ENCODE results near the gene KLHL20. TPM values are rescaled to one million over a fixed set of nuclear protein-coding genes. Genes with fewer than 3 reads are reported as not detected.
"Not testable (repeated sequence)": the region's sequence is repeated elsewhere in the genome, so short reads cannot be mapped to it uniquely, and the experiment has no call there.

KLHL20 gene
- polyA plus RNA-seq, 2 of the 4 experiments (the other 2 are of a cell fraction) = 11.4 to 15.8 TPM

GRCh38 chr1:173708787-173709186 is 6.0 kb upstream of the KLHL20 start:
- H3K27ac ChIP-seq = no peak overlapping the region
- FAIRE-seq = no peak
- DNase-seq (ENCODE audit: low read depth in 1 of 2, low spot score in 1 of 2) = no peak
- no peak overlapping the region for H3K4me3 ChIP-seq
- no peak for ATAC-seq
- POLR2A ChIA-PET = interaction anchor here (0.5 kb wide), 1 partner anchor 118 kb away, joined by 3 read pairs; no protein-coding TSS in a partner anchor
- no peaks in the 10 kb centered on the region for H3K9me3 ChIP-seq
- WGBS (ENCODE audit: missing lambda C conversion rate) = 13% methylated on average over 2 of the region's 2 CpGs
- CTCF ChIA-PET = no interaction called here
- no peak overlapping the region for H3K4me2 ChIP-seq
- no peaks in the 10 kb centered on the region for H3K4me1 ChIP-seq
- TF ChIP-seq BCL3 (IDR thresholded peaks at IDR 0.05) (no peak), ESRRA (IDR thresholded peaks at IDR 0.05; ENCODE audit: borderline replicate concordance, low read length) (no peak), FOSL2 (IDR thresholded peaks at IDR 0.05) (no peak), FOSL2 (CRISPR knock-in tag; IDR thresholded peaks at IDR 0.05) (no peak), MAFK (IDR thresholded peaks at IDR 0.05; ENCODE audit: partially characterized antibody) (peak; percentile 40), NFE2L2 (conservative IDR thresholded peaks at IDR 0.05; ENCODE audit: low read length) (no peak)

- H3K4me1 ChIP-seq = peaks cover 20% of the 10 kb centered on the region; the same call in 2 of the 3 replicates
- ChIA-PET CTCF (interaction anchor here (1.3 to 2.2 kb wide), 2 partner anchors 44 to 284 kb away, joined by 3 to 12 read pairs; no protein-coding TSS in a partner anchor), POLR2A (interaction anchor here (0.6 to 1.6 kb wide), 9 partner anchors 110 to 331 kb away, joined by 3 to 15 read pairs (median 4); partner anchors contain the start of genes CENPL, DARS2, PRDX6 and RC3H1)
- WGBS (ENCODE audit: missing lambda C conversion rate) = 35% methylated on average over 3 of the region's 3 CpGs
- DNase-seq (ENCODE audit: low read depth in 1 of 2, low spot score in 1 of 2) = no peak
- H3K4me3 ChIP-seq = peak overlapping the region; percentile 63
- TF ChIP-seq HES2 (IDR thresholded peaks at IDR 0.05) (no peak), EHMT2 (IDR thresholded peaks at IDR 0.05; ENCODE audit: low read depth) (peak; percentile 89; the same call in 1 of the 2 replicates)
- H3K9me3 ChIP-seq = no peaks in the 10 kb centered on the region
- peak overlapping the region; percentile 91 for H3K4me2 ChIP-seq
- FAIRE-seq = no peak
- ATAC-seq = no peak
- H3K27ac ChIP-seq = peak overlapping the region; percentile 79 to 96
Observed at GRCh38 chr1:173714441-173714758, 381 bp upstream of the KLHL20 start.

GRCh38 chr1:173715538-173715844 is 710 bp downstream of the KLHL20 start:
- Histone ChIP-seq H3K4me3 (peak overlapping the region; percentile 63), H3K4me2 (peak overlapping the region; percentile 91), H3K9me3 (no peaks in the 10 kb centered on the region), H3K27ac (peak overlapping the region; percentile 79 to 96), H3K4me1 (peaks cover 20% of the 10 kb centered on the region; the same call in 2 of the 3 replicates)
- no peak for ATAC-seq
- TF ChIP-seq FOSB (CRISPR knock-in tag; IDR thresholded peaks at IDR 0.05) = no peak
- TF ChIP-seq NFE2L2 (conservative IDR thresholded peaks at IDR 0.05; ENCODE audit: low read length) = no peak
- TF ChIP-seq JUN (IDR thresholded peaks at IDR 0.05) = no peak
- no peak for TF ChIP-seq MAX (IDR thresholded peaks at IDR 0.05)
- no peak for TF ChIP-seq ZC3H11A (IDR thresholded peaks at IDR 0.05)
- no peak for TF ChIP-seq KDM1A (IDR thresholded peaks at IDR 0.05; ENCODE audit: low read depth)
- TF ChIP-seq TP53 (CRISPR knock-in tag; IDR thresholded peaks at IDR 0.05) = no peak
- no peak for FAIRE-seq
- WGBS (ENCODE audit: missing lambda C conversion rate) = under 1% methylated on average over 8 of the region's 8 CpGs
- CTCF ChIA-PET = interaction anchor here (0.9 to 1.0 kb wide), 3 partner anchors 23 to 285 kb away, joined by 3 to 4 read pairs (median 3); no protein-coding TSS in a partner anchor
- POLR2A ChIA-PET = interaction anchor here (0.8 to 1.6 kb wide), 5 partner anchors 8 to 238 kb away, joined by 3 to 15 read pairs (median 6); partner anchors contain the start of genes CENPL, DARS2, PRDX6 and ZBTB37
- no peak for DNase-seq (ENCODE audit: low read depth in 1 of 2, low spot score in 1 of 2)

- ChIA-PET CTCF (no interaction called here), POLR2A (no interaction called here)
- H3K4me1 ChIP-seq = peaks cover 20% of the 10 kb centered on the region; the same call in 2 of the 3 replicates
- no peak for DNase-seq (ENCODE audit: low read depth in 1 of 2, low spot score in 1 of 2)
- H3K4me3 ChIP-seq = no peak overlapping the region
- 51% methylated on average over 2 of the region's 2 CpGs for WGBS (ENCODE audit: missing lambda C conversion rate)
- no peaks in the 10 kb centered on the region for H3K9me3 ChIP-seq
- ATAC-seq = no peak
- TF ChIP-seq FOXS1 (CRISPR knock-in tag; IDR thresholded peaks at IDR 0.05) (no peak), ELK1 (IDR thresholded peaks at IDR 0.05; ENCODE audit: low read depth, low read length) (no peak), TP53 (CRISPR knock-in tag; IDR thresholded peaks at IDR 0.05) (no peak), EP300 (IDR thresholded peaks at IDR 0.05) (no peak)
- H3K4me2 ChIP-seq = peak overlapping the region; percentile 91
- no peak overlapping the region for H3K27ac ChIP-seq
- FAIRE-seq = no peak
Observed at GRCh38 chr1:173717238-173717637, 2.5 kb downstream of the KLHL20 start.

- CTCF ChIA-PET; POLR2A ChIA-PET; H3K4me3 ChIP-seq; FAIRE-seq; H3K27ac ChIP-seq; H3K9me3 ChIP-seq; H3K4me1 ChIP-seq; H3K4me2 ChIP-seq; DNase-seq (ENCODE audit: low read depth in 1 of 2, low spot score in 1 of 2); ATAC-seq: not testable (repeated sequence)
- WGBS (ENCODE audit: missing lambda C conversion rate) = 90% methylated on average over 1 of the region's 1 CpG
Observed at GRCh38 chr1:173731331-173731730, 16.6 kb downstream of the KLHL20 start.

Measured in A549 (cell line).